Measurements from ENCODE around the gene SALL2. TPM values are rescaled to one million over a fixed set of nuclear protein-coding genes. Genes with fewer than 3 reads are reported as not detected.

The SALL2 gene
- total and polyA plus RNA-seq, 10 donors = 0.76 to 6.7 (median 4.3) TPM

DNA sequence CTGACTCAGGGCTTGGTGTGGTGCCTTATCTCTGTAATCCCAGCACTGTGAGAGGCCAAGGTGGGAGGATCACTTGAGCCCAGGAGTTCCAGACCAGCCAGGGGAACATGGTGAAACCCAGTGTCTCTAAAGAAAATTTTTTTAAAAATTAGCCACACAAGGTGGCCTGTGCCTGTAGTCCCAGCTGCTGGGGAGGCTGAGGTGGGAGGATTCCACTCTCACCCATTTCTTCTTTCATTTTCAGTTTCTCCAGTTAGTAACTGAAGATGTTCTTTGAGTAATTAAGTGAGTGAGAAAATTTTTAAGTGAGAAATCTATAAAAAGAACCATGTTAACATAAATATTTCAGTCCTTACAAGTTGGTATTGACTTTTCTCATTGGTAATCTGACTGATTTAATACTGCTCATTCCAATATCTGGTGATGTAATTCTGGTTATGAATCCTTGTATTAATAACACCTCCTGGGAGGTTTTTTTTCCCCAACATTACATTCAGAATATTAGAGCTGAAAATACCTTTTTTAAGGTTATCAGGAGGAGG lies 21.1 kb downstream of the SALL2 start:
- H3K36me3 ChIP-seq = peaks cover 8 to 72% (median 43%) of the 10 kb centered on the region in 6 donors
- no peak for TF ChIP-seq POLR2A (IDR thresholded peaks at IDR 0.05)
- TF ChIP-seq POLR2AphosphoS5 (IDR thresholded peaks at IDR 0.05) = no peak
- TF ChIP-seq, protein P1, sequence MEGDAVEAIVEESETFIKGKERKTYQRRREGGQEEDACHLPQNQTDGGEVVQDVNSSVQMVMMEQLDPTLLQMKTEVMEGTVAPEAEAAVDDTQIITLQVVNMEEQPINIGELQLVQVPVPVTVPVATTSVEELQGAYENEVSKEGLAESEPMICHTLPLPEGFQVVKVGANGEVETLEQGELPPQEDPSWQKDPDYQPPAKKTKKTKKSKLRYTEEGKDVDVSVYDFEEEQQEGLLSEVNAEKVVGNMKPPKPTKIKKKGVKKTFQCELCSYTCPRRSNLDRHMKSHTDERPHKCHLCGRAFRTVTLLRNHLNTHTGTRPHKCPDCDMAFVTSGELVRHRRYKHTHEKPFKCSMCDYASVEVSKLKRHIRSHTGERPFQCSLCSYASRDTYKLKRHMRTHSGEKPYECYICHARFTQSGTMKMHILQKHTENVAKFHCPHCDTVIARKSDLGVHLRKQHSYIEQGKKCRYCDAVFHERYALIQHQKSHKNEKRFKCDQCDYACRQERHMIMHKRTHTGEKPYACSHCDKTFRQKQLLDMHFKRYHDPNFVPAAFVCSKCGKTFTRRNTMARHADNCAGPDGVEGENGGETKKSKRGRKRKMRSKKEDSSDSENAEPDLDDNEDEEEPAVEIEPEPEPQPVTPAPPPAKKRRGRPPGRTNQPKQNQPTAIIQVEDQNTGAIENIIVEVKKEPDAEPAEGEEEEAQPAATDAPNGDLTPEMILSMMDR (IDR thresholded peaks at IDR 0.05 in 8 of 11, conservative IDR thresholded peaks at IDR 0.05 in 3 of 11) = no peak
- peaks cover 20 to 65% (median 34%) of the 10 kb centered on the region in 6 donors for H3K4me1 ChIP-seq
- no peaks in the 10 kb centered on the region for H3K27me3 ChIP-seq (replicated peaks in 1 of 7)
- H3K27ac ChIP-seq = peak overlapping the region in 1 of 8 donors; percentile 26
- H3K4me3 ChIP-seq = no peak overlapping the region
- no peak for DNase-seq
- intact Hi-C loops (cut with DNase I; ENCODE audit: low total_unique reads) = no loop called here
- no peaks in the 10 kb centered on the region for H3K9me3 ChIP-seq

DNA sequence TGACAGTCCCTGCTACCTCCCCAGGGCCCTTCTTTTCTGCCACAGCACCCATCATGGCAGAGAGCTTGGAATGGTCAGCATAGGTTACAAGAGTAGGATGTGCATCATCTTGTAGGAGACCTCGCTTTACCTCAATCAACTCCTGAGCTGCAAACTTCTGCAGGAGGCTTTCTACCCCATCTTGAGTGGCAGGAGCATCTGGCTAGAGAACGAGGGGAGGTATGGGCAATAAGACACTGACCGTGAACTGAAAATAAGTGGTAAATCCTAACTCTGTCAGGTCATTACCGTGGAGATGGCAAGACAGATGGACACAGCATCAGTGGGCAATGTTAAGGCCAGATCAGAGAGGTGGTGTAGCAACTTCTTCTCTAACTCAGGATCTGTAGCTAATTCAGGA lies 22.8 kb downstream of the SALL2 start:
- intact Hi-C loops (cut with DNase I; ENCODE audit: low total_unique reads) = loop anchor here (5.0 kb wide), 1 partner anchor 54 kb away; no protein-coding TSS in a partner anchor
- DNase-seq = no peak
- H3K9me3 ChIP-seq = no peaks in the 10 kb centered on the region
- no peaks in the 10 kb centered on the region for H3K27me3 ChIP-seq (replicated peaks in 1 of 7)
- WGBS, 5 donors = 92 to 98% (median 96%) methylated on average over 3 to 4 of the region's 4 CpGs
- H3K36me3 ChIP-seq = peaks cover 8 to 80% (median 59%) of the 10 kb centered on the region in 6 donors
- H3K4me3 ChIP-seq = no peak overlapping the region
- TF ChIP-seq POLR2A (IDR thresholded peaks at IDR 0.05) (no peak), POLR2AphosphoS5 (IDR thresholded peaks at IDR 0.05) (no peak)
- TF ChIP-seq, protein P1 (IDR thresholded peaks at IDR 0.05 in 8 of 11, conservative IDR thresholded peaks at IDR 0.05 in 3 of 11) = no peak
- H3K4me1 ChIP-seq = peaks cover 7 to 57% (median 19%) of the 10 kb centered on the region in 6 donors
- no peak overlapping the region for H3K27ac ChIP-seq

DNA sequence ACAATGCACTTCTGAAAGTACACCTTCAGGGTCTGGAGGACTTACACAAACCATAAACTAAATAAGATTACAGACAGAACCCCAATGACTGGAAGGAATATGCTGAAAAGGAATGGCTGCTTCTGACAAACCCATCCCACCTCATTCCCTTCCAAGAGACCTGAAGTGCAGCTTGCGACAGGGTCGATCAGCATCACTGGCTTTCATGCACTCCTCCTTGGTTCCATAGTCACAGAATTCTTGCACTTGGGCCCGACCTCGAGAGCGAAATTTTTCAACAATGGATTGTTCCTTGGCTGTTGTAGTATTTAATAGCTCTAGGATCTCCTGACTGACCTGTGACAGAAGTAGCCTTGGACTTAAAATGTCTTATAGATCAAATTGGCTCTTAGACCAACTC lies 24.6 kb downstream of the SALL2 start:
- H3K36me3 ChIP-seq = peaks cover 8 to 80% (median 70%) of the 10 kb centered on the region in 6 donors

More for the DNA sequence above, 24.6 kb downstream of the SALL2 start:
- no peak for DNase-seq
- WGBS, 5 donors = 90 to 97% (median 95%) methylated on average over 5 of the region's 5 CpGs
- intact Hi-C loops (cut with DNase I; ENCODE audit: low total_unique reads) = loop anchor here (5.0 kb wide), 1 partner anchor 56 kb away; no protein-coding TSS in a partner anchor
- TF ChIP-seq POLR2A (IDR thresholded peaks at IDR 0.05) (no peak), POLR2AphosphoS5 (IDR thresholded peaks at IDR 0.05) (peak in 1 of 3 donors; percentile 33)
- TF ChIP-seq, protein P1 (IDR thresholded peaks at IDR 0.05 in 8 of 11, conservative IDR thresholded peaks at IDR 0.05 in 3 of 11) = no peak
- Histone ChIP-seq H3K27me3 (replicated peaks in 1 of 7) (no peaks in the 10 kb centered on the region), H3K9me3 (no peaks in the 10 kb centered on the region), H3K4me1 (peaks cover 7 to 45% (median 14%) of the 10 kb centered on the region in 6 donors), H3K27ac (no peak overlapping the region), H3K4me3 (no peak overlapping the region)

Data from spleen (tissue), 11 donors.